ENCODE data around the gene GAS7.

DNA sequence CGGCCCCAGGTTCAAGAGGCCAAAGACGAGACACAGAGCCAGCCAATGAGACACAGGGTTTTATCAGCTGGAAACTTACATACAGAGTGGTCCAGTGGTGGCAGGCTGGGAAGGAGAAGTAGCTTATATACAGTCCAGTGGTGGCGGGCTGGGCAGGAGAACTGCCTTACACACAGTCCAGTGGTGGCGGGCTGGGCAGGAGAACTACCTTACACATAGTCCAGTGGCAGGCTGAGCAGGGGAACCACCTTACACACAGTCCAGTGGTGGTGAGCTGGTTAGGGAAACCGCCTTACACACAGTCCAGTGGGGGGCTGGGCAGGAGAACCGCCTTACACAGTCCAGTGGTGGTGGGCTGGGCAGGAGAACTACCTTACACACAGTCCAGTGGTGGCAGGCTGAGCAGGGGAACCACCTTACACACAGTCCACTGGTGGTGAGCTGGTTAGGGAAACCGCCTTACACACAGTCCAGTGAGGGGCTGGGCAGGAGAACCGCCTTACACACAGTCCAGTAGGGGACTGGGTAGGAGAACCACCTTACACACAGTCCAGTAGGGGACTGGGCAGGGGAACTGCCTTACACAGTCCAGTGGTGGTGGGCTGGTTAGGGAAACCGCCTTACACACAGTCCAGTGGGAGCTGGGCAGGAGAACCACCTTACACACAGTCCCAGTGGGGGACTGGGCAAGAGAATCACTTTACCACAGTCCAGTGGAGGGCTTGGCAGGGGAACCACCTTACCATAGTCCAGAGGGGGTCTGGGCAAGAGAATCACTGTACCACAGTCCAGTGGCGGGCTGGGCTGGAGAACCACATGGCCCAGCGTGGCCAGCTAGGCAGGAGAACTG is 90.9 kb downstream of the GAS7 start:
- no peak for TF ChIP-seq POLR2A (IDR thresholded peaks at IDR 0.05)
- TF ChIP-seq, protein P1, sequence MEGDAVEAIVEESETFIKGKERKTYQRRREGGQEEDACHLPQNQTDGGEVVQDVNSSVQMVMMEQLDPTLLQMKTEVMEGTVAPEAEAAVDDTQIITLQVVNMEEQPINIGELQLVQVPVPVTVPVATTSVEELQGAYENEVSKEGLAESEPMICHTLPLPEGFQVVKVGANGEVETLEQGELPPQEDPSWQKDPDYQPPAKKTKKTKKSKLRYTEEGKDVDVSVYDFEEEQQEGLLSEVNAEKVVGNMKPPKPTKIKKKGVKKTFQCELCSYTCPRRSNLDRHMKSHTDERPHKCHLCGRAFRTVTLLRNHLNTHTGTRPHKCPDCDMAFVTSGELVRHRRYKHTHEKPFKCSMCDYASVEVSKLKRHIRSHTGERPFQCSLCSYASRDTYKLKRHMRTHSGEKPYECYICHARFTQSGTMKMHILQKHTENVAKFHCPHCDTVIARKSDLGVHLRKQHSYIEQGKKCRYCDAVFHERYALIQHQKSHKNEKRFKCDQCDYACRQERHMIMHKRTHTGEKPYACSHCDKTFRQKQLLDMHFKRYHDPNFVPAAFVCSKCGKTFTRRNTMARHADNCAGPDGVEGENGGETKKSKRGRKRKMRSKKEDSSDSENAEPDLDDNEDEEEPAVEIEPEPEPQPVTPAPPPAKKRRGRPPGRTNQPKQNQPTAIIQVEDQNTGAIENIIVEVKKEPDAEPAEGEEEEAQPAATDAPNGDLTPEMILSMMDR (IDR thresholded peaks at IDR 0.05) = no peak
